Neutrophil (primary cell): ENCODE measurements around the gene MELK.

Experiments
- H3K27ac ChIP-seq: fragments of 200-600 bp; sonication (generic); 2 replicates; pipeline ENCODE4 v1.5.1; 2016; ENCODE audit warnings: mild to moderate bottlenecking, moderate library complexity
- H3K27me3 ChIP-seq: fragments of 200-600 bp; sonication (generic); 2 replicates; pipeline ENCODE4 v1.6.0; 2016; ENCODE audit warnings: mild to moderate bottlenecking
- H3K36me3 ChIP-seq: fragments of 200-600 bp; sonication (generic); 2 replicates; pipeline ENCODE4 v1.5.1; 2017
- H3K4me1 ChIP-seq, 2 experiments: fragments of 200-600 bp in 1 of 2; sonication (generic) in 1 of 2; 1 replicate in 1 of 2; 2 replicates in 1 of 2; pipeline versions ENCODE4 v1.5.1 to v1.6.1; 2013 to 2016; ENCODE audit warnings: low read depth in 1 of 2, low read length in 1 of 2, mild to moderate bottlenecking in 1 of 2, moderate library complexity in 1 of 2; ENCODE audit not compliant: control insufficient read depth in 1 of 2, insufficient read depth in 1 of 2
- H3K4me3 ChIP-seq, 2 experiments: fragments of 200-600 bp in 1 of 2; sonication (generic) in 1 of 2; 1 replicate in 1 of 2; 2 replicates in 1 of 2; pipeline ENCODE4 v1.5.1; 2013 to 2016; ENCODE audit warnings: low read depth in 1 of 2, low read length in 1 of 2, mild to moderate bottlenecking in 1 of 2, moderate library complexity in 1 of 2
- H3K9me3 ChIP-seq: fragments of 200-600 bp; sonication (generic); 2 replicates; pipeline ENCODE4 v1.5.1; 2016
- TF ChIP-seq, protein P1 (sequence below): fragments of 200-600 bp; sonication (generic); IDR thresholded peaks from 2 replicates; pipeline ENCODE4 v1.5.1; 2016; ENCODE audit warnings: antibody characterized with exemption

MELK gene

DNA sequence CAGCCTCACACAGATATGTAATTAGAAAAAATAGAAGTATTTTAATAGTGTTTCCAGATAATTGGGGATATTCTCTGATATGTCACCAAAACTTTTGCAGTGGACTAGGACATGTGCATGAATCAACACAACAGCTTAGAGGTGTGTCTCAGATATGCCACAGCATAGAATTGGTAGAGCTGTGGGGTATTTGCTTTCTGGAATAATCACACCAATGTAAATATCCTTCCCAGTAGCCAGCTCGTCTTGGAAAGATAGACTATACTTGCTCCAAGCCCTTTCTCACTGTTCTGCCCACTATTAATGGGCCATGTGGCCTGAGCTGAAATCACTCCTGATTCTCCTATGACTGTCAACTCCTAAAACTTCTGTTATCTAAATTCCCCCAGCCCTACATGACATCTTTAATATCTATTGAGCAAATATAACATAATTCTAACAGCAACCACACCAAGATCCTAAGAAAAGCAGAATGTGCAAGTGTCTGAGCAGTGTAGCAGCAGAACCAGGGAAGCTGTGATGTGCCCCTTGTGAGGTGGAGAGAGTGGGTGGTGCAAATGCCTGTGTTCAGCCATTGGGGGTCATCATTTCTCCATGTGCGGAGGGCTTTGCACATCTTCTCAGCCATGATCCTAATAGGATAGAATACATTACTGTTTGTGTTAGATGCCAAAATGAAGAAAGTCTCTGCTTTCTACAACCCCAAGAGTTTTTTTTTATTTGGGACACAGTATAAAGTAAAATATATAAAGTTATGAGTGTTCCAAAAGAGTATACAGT lies 65.0 kb downstream of the MELK start:
- H3K9me3 ChIP-seq = no peaks in the 10 kb centered on the region

DNA sequence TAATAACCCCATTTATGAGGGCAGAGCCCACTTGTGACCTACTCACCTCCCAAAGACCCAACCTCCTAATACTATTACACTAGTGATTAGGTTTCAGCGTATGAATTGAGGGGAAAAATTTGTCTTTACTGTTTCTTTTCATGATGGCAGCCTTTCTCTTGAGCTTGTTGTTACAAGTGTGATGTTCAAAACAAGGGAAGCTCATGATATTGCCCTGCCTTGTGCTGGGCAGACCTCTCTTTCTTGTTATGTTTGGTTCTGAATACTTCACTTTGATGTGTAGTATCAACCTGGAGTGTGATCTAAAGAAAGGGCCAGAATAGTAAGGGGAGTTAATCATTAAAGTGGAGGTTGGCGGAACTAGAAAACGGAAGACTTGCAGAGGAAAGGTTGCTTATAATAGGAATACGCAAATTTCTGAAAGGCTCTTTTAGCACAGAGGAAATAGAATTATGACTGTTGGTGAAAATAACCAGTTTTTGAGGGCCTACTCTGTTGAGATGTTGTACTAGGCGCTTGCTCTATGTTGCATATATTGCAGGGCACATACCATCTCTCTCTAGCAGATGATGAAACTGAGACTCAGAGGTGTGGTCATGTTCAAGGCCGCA lies 68.2 kb downstream of the MELK start:
- Histone ChIP-seq H3K27ac (no peak overlapping the region), H3K9me3 (no peaks in the 10 kb centered on the region), H3K27me3 (no peaks in the 10 kb centered on the region), H3K4me3 (no peak overlapping the region), H3K36me3 (peaks cover 26% of the 10 kb centered on the region), H3K4me1 (no peaks in the 10 kb centered on the region)
- TF ChIP-seq, protein P1, sequence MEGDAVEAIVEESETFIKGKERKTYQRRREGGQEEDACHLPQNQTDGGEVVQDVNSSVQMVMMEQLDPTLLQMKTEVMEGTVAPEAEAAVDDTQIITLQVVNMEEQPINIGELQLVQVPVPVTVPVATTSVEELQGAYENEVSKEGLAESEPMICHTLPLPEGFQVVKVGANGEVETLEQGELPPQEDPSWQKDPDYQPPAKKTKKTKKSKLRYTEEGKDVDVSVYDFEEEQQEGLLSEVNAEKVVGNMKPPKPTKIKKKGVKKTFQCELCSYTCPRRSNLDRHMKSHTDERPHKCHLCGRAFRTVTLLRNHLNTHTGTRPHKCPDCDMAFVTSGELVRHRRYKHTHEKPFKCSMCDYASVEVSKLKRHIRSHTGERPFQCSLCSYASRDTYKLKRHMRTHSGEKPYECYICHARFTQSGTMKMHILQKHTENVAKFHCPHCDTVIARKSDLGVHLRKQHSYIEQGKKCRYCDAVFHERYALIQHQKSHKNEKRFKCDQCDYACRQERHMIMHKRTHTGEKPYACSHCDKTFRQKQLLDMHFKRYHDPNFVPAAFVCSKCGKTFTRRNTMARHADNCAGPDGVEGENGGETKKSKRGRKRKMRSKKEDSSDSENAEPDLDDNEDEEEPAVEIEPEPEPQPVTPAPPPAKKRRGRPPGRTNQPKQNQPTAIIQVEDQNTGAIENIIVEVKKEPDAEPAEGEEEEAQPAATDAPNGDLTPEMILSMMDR = no peak

More for the DNA sequence above, 65.0 kb downstream of the MELK start:
- H3K4me3 ChIP-seq = no peak overlapping the region
- H3K4me1 ChIP-seq = no peaks in the 10 kb centered on the region
- TF ChIP-seq, protein P1 = no peak
- peaks cover 30% of the 10 kb centered on the region for H3K36me3 ChIP-seq
- no peaks in the 10 kb centered on the region for H3K27me3 ChIP-seq
- no peak overlapping the region for H3K27ac ChIP-seq

DNA sequence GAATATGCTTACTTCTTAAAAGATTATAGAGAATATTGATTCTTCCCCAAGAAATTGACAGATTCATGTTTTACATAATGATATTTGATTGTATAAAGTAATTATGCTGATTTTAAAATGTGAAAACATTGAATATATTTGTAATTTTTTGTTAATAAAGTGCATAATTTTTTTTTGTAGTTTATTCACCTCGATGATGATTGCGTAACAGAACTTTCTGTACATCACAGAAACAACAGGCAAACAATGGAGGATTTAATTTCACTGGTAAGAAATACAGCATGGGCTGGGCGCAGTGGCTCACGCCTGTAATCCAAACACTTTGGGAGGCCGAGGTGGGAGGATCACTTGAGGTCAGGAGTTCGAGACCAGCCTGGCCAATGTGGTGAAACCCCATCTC lies 70.1 kb downstream of the MELK start:
- H3K36me3 ChIP-seq = peaks cover 25% of the 10 kb centered on the region
- H3K27me3 ChIP-seq = no peaks in the 10 kb centered on the region
- TF ChIP-seq, protein P1 = no peak
- H3K4me3 ChIP-seq = no peak overlapping the region
- H3K4me1 ChIP-seq = no peaks in the 10 kb centered on the region
- H3K27ac ChIP-seq = no peak overlapping the region
- H3K9me3 ChIP-seq = no peaks in the 10 kb centered on the region

DNA sequence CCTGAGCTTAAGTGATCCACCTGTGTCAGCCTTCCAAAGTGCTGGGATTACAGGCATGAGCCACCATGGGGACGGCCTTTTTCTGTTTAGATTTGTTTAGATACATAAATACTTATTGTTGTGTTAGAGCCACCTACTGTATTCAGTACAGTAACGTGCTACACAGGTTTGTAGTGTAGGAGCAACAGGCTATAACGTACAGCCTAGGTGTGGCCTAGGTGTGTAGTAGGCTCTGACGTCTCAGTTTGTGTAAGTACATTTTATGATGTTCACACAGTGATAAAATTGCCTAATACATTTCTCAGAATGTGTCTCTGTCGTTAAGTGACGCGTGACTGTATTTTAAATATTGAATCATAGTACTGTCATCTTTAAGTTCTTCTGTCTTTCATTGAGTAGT lies 84.1 kb downstream of the MELK start:
- H3K36me3 ChIP-seq = peaks cover 40% of the 10 kb centered on the region
- no peak overlapping the region for H3K27ac ChIP-seq
- TF ChIP-seq, protein P1 = no peak

DNA sequence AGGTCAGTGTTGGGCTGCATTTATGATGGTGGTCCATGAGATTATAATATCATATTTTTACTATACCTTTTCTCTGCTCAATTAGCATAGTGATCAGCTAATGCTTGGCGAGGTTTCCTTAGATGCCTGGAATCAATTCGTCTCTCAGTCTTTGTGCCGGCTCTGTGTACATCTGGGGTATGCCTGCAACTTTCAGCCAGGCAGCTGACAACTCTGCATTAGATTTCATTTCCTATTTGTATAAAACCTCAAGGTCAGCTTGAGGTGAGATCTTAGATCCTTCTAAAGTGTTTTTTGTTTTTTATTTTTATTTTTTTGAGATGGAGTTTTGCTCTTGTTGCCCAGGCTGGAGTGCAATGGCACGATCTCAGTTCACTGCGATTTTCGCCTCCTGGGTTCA lies 86.8 kb downstream of the MELK start:
- Histone ChIP-seq H3K9me3 (no peaks in the 10 kb centered on the region), H3K36me3 (peaks cover 20% of the 10 kb centered on the region), H3K27ac (no peak overlapping the region), H3K4me3 (no peak overlapping the region), H3K4me1 (no peaks in the 10 kb centered on the region), H3K27me3 (no peaks in the 10 kb centered on the region)
- TF ChIP-seq, protein P1 = no peak

More for the DNA sequence above, 84.1 kb downstream of the MELK start:
- H3K27me3 ChIP-seq = no peaks in the 10 kb centered on the region
- no peaks in the 10 kb centered on the region for H3K9me3 ChIP-seq
- no peak overlapping the region for H3K4me3 ChIP-seq
- no peaks in the 10 kb centered on the region for H3K4me1 ChIP-seq
